Stimulated activated CD8-positive, alpha-beta memory T cell treated with anti-CD3 and anti-CD28 coated beads, Interleukin-12 subunit alpha, Interleukin-12 subunit beta, amount 100 ng/mL, for 1 hour (primary cell): ENCODE results near the gene SLC48A1.
A peak's percentile ranks its signal among the peaks of the same experiment; 100 is the strongest.
"Not testable (repeated sequence)": the region's sequence is repeated elsewhere in the genome, so short reads cannot be mapped to it uniquely, and the experiment has no call there.

Experiments used
- DNase-seq: peaks from one replicate; pipeline ENCODE4 v3.0.0-alpha.2; 2020; ENCODE audit warnings: low read depth

SLC48A1 gene

GRCh38 chr12:47793015-47793681 lies 20.1 kb downstream of the SLC48A1 start:
- DNase-seq: no peak

DNA sequence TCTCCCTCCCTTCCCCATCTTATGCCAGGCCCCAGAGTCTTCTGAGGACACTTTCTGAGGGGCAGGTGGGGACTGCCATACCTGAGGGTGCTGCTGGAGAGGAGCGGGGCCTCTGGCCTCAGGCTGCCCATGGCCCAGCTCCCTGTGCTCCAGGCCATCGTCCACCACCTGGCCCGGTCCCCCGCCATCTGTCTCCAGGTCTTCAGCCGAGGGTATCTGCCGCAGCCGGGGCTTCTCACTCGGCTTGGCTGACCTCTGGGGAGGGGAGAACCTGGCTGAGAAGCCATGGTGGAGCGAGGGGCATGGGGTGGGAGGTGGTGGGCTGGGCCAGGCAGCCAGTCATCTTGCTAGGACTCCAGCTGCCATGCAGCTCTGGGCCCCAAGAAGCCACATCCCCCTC lies 21.6 kb downstream of the SLC48A1 start:
- DNase-seq: no peak

GRCh38 chr12:47795121-47795813 lies 22.2 kb downstream of the SLC48A1 start:
- DNase-seq: no peak

DNA sequence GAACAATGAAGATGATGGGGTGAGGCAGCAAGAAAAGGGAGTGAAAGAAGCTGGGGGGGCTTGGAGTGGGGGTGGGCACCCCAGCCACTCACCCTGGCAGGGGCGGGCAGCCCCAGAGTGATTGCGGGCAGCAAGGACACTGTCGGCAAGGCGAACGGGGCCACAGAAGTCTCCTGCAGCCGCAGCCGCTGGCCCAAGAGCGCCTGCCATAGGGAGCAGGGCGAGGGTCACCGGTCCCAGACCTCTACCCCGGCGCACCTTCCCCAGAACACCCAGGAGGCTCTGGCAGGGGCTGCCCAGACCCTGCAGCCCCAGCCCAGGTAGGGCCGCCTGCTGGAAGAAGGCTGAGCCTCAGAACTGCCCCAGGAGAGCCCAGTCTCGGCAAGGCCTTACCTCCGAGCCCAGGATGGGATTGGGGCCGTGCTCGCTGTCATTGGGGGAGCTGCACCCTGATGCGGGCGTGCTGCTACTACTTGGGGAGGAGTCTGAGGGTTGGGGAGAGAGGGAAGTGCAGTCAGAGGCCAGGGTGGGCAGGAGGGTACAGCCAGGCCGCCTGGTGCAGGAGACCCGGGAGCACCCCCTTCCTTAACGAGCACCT lies 22.9 kb downstream of the SLC48A1 start:
- no peak for DNase-seq

DNA sequence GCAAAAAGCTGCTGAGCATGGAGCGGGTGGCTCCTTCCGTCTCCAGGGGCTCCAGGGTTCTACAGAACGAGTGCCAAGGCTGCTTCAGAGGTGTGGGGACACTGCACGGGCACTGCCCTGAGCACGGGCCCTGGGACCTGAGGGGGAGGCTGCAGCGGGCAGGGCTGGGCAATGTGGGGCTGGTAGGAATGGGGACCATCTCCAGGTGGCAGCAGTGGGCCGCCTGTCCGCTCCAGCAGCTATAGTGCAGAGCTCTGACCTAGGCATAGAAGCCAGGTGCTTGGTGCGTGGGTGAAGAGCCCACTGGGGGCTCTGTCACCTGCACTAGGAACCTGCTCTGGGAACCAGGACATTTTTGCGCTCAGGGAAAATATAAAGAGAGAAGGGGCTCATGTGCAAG lies 24.4 kb downstream of the SLC48A1 start:
- no peak for DNase-seq

DNA sequence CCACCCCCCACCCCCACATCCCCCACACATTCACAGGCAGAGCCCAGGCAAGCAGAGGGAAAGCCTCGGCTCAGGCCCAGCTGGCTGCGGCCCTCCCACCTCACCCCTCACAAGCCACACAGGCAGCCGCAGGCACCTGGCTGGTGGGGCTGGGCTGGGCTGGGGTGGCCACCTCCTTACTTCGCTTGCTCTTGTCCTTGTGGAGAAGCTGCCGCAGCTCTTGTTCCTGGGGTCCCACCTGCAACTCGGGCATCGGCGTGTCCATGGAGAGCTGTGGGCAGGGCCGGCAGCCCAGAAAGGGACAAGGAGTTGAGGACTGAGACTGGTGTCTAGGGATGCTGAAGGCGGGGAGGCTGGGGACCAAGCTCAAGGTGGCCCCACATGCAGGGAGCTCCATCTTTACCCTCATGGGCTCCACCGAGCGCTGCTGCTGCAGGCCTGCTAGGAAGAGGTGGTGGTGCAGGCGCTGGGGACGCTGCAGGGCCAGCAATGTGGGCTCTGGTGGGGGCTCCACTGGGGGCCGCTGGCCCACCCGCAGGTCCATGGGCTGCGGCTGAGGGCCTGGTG lies 25.4 kb downstream of the SLC48A1 start:
- DNase-seq: no peak

DNA sequence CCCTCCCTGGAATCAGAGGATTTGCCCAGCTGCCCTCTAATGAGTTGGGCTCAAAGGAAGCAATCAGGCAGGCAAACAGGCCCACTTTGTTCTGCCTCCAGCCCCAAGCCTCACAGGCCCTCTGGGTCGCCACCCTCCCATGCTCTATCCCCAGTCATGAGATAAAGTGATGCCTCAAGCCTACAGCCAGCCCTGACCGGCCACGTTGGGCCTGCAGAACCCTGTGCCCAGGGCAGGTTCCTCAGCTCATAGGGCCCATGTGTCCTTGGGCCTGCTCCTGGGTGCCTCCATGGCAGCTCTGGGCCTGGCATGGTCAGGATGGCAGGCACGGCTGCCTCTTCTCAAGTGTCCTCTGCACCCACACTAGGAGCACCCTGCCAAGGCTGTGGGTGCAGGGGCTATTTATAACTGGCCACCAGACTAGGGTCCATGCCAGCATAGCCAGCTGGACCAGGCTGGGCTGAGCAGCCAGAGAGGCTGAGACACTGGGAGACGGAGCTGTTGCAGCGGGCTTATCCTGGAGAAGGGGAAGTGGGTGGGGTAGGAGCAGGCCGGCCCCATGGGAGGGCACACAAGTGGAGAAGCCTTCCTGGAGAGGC lies 26.4 kb downstream of the SLC48A1 start:
- no peak for DNase-seq

GRCh38 chr12:47800582-47800981 lies 27.5 kb downstream of the SLC48A1 start:
- no peak for DNase-seq

DNA sequence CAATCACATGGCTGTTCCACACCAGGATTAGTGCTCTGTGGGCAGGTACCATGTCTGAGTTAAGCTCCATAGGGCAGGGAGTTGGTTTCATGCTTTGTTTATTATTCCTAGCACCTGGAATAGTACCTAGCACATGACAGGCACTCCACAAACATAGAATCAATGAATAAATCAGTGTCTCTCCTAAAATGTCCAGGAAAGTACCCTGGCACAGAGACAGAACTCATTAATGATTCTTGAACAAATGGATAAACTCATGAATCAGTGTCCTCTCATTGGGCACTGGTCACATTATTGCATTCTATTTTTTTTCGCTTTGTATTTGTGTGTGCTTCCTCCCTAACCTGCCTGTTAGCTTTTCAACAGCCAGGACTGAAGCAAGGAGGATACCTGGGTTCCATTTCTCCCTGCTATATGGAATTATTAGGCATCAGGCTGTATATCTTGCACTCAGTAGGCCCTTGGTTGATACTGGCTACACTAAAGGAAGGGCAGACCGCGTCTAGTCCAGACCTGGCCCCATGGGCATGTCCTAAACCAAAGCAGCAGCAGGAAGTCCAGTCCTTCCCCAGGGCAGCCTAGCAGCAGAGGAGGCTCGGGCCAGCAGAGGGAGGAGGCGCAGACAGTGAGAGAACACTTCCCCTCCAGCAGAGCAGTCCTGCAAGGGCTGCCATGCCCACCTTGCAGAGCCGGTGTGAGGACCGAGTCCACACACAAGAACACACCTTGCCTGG lies 28.3 kb downstream of the SLC48A1 start:
- no peak for DNase-seq

DNA sequence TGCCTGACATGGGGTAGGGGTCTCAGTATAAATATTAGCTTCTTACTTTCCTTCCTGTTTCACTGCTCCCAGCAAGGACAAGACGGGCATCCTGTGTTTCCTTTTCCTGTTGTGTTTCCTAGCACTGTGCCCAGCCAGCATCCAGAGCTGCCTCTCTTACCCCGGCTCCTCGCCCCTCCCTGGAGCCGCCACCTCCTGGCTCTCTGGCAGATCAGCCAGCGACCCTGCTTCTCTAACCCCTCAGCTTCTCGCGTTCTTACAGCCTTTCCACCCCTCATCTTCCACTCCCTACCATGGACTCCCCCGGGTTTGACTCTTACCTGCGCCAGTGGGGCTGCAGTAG lies 28.8 kb downstream of the SLC48A1 start:
- DNase-seq: no peak

GRCh38 chr12:47802312-47802711 lies 29.3 kb downstream of the SLC48A1 start:
- DNase-seq: no peak

DNA sequence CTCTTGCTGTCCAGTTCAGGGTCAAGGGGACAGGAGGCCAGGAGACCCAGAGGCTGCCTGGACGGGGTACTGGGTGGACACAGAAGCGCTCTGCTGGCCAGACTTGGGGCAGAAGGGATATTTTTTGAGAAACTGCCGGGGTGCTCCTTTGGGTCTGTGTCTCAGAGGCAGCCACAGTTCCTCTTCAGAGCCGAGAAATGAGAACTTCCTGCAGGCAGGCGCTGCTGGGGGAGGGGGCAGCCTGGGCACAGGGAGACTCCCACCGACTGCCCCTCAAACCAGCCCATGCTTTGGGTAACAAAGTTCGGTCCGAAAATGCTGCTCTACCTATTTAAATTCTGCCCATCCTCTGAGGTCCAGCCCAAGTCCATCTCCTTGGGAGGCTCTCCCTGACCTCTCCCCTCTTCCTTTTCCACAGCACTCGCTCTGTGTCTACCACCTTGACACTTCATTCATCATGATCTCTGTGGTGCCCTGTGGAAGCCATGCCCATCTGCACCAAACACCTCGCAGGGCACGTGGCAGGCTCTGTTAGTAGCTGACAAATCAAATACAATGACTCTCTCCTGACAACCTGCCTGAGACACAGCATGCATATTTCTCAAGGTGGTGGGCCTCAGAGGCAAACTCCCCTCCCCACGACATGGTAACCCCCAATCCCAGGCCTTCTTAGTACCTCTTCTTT lies 30.3 kb downstream of the SLC48A1 start:
- DNase-seq: no peak

- DNase-seq: no peak
These were observed 31.1 kb downstream of the SLC48A1 start for GRCh38 chr12:47804171-47804570.

DNA sequence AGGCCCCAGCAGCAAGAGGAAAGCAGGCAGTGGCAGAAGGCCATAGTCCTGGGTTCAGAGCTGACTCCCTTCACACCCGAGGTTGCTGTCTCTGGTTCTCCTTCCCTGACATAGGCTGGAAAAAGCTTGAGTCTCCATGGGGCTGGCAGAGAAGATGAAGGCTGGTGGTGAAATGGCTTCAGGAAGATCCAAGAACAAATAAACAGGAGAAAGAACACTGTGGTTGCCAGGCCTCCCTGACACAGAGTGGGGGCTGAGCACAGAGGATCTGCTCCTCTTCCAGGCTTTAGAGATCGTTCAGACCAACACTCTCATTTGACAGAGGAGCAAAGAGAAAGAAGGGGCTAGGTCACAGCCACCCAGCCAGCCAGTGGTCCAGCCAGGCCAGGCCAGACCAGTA lies 32.4 kb downstream of the SLC48A1 start:
- no peak for DNase-seq

- no peak for DNase-seq
These were observed 34.3 kb downstream of the SLC48A1 start for GRCh38 chr12:47807338-47807737.

DNA sequence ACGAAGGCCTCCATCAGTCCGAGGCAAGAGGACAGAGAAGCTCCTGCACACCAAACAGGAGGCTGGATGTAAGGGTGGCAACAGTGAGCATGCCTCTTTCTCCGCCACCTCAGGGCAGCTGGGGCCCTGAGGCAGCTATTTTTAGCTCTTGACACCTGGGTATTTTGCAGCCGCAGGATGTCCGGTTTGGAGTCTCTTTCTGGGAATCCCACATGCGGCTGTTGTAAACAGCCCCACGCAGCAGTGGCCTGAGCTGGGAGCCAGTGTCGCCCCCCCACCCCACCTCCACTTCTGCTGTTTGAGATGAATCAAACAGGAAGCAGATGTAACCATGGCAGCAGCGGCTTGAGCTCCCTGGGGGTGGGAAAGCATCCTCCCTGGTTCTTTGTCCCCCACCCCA lies 35.0 kb downstream of the SLC48A1 start:
- DNase-seq: peak; percentile 55

DNA sequence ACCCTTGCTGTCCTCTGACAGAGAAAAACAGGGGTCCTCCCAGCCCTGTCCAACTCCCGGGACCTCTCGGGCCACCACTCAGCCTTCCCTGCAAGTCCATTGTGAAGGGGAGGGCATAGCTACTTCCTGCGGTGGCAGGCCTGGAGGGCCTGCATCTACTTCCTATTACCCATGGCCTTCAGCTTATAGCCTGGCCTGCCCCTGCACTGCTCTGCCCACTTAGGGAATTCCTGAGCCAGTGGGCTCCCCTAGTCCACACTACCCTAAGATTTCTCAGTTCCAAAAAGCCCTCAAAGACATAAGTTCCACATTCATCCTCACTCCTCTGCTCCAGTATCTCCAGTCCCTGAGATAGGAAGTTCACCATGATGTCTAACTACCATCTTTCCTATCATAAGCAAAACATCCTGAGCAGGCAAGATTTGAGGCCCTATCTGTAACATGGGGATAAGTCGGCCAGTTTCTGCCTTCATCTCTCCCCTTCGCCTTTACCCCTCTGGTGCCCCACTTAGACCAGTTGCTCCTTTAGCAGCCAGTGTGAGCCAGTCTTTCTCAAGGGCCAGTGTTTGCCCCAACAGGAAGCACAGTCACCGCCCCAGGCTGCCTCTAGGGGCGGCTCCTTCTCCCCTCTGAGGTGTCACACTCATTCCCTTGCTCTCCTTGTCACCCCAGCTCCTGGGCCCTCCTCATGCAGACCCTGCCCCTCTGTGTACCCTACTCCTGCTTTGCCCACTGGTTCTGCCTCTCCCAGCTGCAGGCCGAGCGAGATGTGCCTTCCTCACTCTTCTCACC lies 35.7 kb downstream of the SLC48A1 start:
- DNase-seq: no peak

DNA sequence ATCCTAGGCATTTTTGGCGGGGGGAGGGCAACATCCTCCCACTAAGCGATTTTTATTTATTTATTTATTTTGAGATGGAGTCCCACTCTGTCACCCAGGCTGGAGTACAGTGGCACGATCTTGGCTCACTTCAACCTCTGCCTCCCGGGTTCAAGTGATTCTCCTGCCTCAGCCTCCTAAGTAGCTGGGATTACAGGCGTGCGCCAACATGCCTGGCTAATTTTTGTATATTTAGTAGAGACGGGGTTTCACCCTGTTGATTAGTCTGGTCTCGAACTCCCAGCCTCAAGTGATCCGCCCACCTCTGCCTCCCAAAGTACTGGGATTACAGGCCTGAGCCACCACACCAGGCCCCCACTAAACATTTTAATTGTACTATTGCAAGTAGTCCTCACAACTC lies 36.5 kb downstream of the SLC48A1 start:
- DNase-seq: not testable (repeated sequence)

DNA sequence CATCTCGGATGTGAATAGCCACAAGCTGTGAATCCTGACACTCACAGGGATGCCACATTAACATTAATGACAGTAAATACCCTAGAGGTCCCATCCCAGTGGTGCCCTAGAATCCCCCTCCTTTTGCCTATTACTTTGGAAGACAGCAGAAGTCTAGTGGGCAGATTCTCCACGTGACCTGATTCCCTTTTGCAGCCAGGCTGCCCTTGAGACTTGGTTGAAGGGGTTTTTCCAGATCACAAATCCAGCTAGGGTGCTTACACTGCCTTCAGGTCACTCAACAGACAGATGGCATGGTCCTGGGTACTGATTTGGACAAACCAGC lies 38.0 kb downstream of the SLC48A1 start:
- DNase-seq: no peak

GRCh38 chr12:47811581-47812484 lies 38.8 kb downstream of the SLC48A1 start:
- no peak for DNase-seq
